Measurements from ENCODE around the gene HIVEP3.

The HIVEP3 gene

GRCh38 chr1:41678111-41678878, 240.4 kb downstream of the HIVEP3 start:
- DNase-seq (ENCODE audit: low read depth): no peak
- TF ChIP-seq, protein P1, sequence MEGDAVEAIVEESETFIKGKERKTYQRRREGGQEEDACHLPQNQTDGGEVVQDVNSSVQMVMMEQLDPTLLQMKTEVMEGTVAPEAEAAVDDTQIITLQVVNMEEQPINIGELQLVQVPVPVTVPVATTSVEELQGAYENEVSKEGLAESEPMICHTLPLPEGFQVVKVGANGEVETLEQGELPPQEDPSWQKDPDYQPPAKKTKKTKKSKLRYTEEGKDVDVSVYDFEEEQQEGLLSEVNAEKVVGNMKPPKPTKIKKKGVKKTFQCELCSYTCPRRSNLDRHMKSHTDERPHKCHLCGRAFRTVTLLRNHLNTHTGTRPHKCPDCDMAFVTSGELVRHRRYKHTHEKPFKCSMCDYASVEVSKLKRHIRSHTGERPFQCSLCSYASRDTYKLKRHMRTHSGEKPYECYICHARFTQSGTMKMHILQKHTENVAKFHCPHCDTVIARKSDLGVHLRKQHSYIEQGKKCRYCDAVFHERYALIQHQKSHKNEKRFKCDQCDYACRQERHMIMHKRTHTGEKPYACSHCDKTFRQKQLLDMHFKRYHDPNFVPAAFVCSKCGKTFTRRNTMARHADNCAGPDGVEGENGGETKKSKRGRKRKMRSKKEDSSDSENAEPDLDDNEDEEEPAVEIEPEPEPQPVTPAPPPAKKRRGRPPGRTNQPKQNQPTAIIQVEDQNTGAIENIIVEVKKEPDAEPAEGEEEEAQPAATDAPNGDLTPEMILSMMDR (conservative IDR thresholded peaks at IDR 0.05; ENCODE audit: low read depth, low read length): no peak
- H3K4me3 ChIP-seq (ENCODE audit: low read length): no peak overlapping the region

- TF ChIP-seq, protein P1 (conservative IDR thresholded peaks at IDR 0.05; ENCODE audit: low read depth, low read length): no peak
- no peak for DNase-seq (ENCODE audit: low read depth)
- no peak overlapping the region for H3K4me3 ChIP-seq (ENCODE audit: low read length)
Measured at GRCh38 chr1:41677620-41678019, 241.1 kb downstream of the HIVEP3 start.

DNA sequence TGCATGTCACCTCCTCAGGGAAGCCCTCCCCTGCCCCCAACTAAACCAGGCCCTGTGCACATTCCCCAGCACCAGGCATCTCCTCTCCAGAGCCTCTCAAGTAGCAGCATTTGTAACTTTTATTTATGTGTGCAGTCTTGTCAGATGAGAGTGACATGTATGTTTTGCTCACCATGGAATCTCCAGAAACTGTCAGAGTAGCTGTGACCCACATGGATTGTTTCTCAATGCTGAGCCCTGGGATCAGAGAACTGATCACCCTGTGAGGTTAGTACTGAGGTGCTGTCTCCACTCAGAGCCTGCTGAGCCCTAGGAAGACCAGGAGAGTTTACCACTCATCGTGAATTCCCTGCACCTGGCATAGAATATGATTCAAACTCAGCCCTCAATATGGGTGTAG, 243.3 kb downstream of the HIVEP3 start:
- H3K4me3 ChIP-seq (ENCODE audit: low read length): no peak overlapping the region
- no peak for DNase-seq (ENCODE audit: low read depth)
- TF ChIP-seq, protein P1 (conservative IDR thresholded peaks at IDR 0.05; ENCODE audit: low read depth, low read length): no peak

DNA sequence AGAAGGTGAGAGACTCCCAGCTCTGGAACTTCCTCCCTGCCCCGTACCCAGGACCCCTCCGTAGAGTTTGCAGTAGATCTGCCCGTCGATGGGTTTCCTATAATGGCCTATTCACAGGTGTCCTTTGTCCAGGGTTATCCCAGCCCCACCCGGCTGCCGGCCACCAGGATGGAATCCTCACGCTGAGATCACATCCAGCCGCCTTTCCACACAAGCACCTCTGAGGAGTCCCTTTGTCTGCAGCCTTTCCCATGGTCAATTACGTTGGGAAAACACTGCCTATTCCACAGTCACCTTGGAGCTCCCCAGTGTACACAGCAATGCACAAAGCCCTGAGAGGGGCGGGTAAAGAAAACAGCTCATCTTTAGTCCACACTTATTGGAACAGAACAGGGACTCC, 244.2 kb downstream of the HIVEP3 start:
- TF ChIP-seq, protein P1 (conservative IDR thresholded peaks at IDR 0.05; ENCODE audit: low read depth, low read length): no peak
- DNase-seq (ENCODE audit: low read depth): no peak

GRCh38 chr1:41673806-41674205, 244.9 kb downstream of the HIVEP3 start:
- no peak for DNase-seq (ENCODE audit: low read depth)
- no peak overlapping the region for H3K4me3 ChIP-seq (ENCODE audit: low read length)
- TF ChIP-seq, protein P1 (conservative IDR thresholded peaks at IDR 0.05; ENCODE audit: low read depth, low read length): no peak

More for the DNA sequence above, 244.2 kb downstream of the HIVEP3 start:
- no peak overlapping the region for H3K4me3 ChIP-seq (ENCODE audit: low read length)

DNA sequence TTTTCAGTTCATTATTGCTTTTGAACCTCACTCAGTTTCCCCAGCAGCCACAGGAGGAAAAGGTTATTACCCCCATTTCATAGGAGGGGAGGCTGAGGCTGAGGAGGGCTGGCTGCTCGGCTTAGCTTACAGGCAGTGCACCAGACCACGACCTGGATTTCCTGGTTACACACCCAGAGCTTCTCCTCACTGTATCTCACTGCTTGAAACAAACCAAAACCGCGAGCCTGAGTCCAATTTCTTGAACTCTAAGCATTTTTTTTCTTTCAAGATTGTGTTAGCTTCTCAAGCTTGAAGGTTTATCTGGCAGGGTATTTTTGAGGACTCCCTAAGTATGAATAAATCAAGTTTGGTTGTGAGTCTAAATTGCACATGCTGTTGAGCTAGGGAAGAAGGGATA, 245.3 kb downstream of the HIVEP3 start:
- H3K4me3 ChIP-seq (ENCODE audit: low read length): no peak overlapping the region
- TF ChIP-seq, protein P1 (conservative IDR thresholded peaks at IDR 0.05; ENCODE audit: low read depth, low read length): no peak
- DNase-seq (ENCODE audit: low read depth): no peak

Data from retinal pigment epithelial cell (primary cell).